ENCODE results near the gene S100A9. TPM values are rescaled to one million over a fixed set of nuclear protein-coding genes. Genes with fewer than 3 reads are reported as not detected.

Gene S100A9
- total RNA-seq, 6 experiments from 2014 or later, result not detected

- no peak overlapping the region for H3K27ac Mint-ChIP-seq
- TF ChIP-seq, protein P1, sequence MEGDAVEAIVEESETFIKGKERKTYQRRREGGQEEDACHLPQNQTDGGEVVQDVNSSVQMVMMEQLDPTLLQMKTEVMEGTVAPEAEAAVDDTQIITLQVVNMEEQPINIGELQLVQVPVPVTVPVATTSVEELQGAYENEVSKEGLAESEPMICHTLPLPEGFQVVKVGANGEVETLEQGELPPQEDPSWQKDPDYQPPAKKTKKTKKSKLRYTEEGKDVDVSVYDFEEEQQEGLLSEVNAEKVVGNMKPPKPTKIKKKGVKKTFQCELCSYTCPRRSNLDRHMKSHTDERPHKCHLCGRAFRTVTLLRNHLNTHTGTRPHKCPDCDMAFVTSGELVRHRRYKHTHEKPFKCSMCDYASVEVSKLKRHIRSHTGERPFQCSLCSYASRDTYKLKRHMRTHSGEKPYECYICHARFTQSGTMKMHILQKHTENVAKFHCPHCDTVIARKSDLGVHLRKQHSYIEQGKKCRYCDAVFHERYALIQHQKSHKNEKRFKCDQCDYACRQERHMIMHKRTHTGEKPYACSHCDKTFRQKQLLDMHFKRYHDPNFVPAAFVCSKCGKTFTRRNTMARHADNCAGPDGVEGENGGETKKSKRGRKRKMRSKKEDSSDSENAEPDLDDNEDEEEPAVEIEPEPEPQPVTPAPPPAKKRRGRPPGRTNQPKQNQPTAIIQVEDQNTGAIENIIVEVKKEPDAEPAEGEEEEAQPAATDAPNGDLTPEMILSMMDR (IDR thresholded peaks at IDR 0.05), result no peak
- DNase-seq, result no peak
- no peaks in the 10 kb centered on the region for H3K9me3 Mint-ChIP-seq
- H3K4me3 Mint-ChIP-seq, result no peak overlapping the region
- H3K36me3 Mint-ChIP-seq (ENCODE audit: low read depth), result no peaks in the 10 kb centered on the region
- H3K27me3 Mint-ChIP-seq (ENCODE audit: insufficient read depth), result peaks cover 37% of the 10 kb centered on the region
- H3K4me1 Mint-ChIP-seq (ENCODE audit: low read depth), result no peaks in the 10 kb centered on the region
These were observed 36.3 kb downstream of the S100A9 start for GRCh38 chr1:153393926-153394325.

- TF ChIP-seq, protein P1 (IDR thresholded peaks at IDR 0.05), result no peak
- Mint-ChIP-seq H3K27ac (no peak overlapping the region), H3K4me1 (ENCODE audit: low read depth) (no peaks in the 10 kb centered on the region), H3K4me3 (no peak overlapping the region), H3K36me3 (ENCODE audit: low read depth) (no peaks in the 10 kb centered on the region), H3K9me3 (no peaks in the 10 kb centered on the region), H3K27me3 (ENCODE audit: insufficient read depth) (peaks cover 39% of the 10 kb centered on the region)
- DNase-seq, result no peak
These were observed 36.7 kb downstream of the S100A9 start for GRCh38 chr1:153394391-153394790.

- Mint-ChIP-seq H3K27me3 (ENCODE audit: insufficient read depth) (peaks cover 37% of the 10 kb centered on the region), H3K27ac (no peak overlapping the region), H3K4me3 (no peak overlapping the region), H3K9me3 (no peaks in the 10 kb centered on the region), H3K4me1 (ENCODE audit: low read depth) (no peaks in the 10 kb centered on the region), H3K36me3 (ENCODE audit: low read depth) (no peaks in the 10 kb centered on the region)
- peak; percentile 3 for DNase-seq
- TF ChIP-seq, protein P1 (IDR thresholded peaks at IDR 0.05), result no peak
These were observed 37.6 kb downstream of the S100A9 start for GRCh38 chr1:153395136-153395685.

- no peak overlapping the region for H3K27ac Mint-ChIP-seq
- H3K36me3 Mint-ChIP-seq (ENCODE audit: low read depth), result no peaks in the 10 kb centered on the region
- no peaks in the 10 kb centered on the region for H3K4me1 Mint-ChIP-seq (ENCODE audit: low read depth)
- no peak overlapping the region for H3K4me3 Mint-ChIP-seq
- no peaks in the 10 kb centered on the region for H3K9me3 Mint-ChIP-seq
- peaks cover 42% of the 10 kb centered on the region for H3K27me3 Mint-ChIP-seq (ENCODE audit: insufficient read depth)
- DNase-seq, result no peak
- TF ChIP-seq, protein P1 (IDR thresholded peaks at IDR 0.05), result no peak
These were observed 38.1 kb downstream of the S100A9 start for GRCh38 chr1:153395776-153396175.

- Mint-ChIP-seq H3K4me3 (no peak overlapping the region), H3K4me1 (ENCODE audit: low read depth) (no peaks in the 10 kb centered on the region), H3K27ac (no peak overlapping the region), H3K36me3 (ENCODE audit: low read depth) (no peaks in the 10 kb centered on the region), H3K27me3 (ENCODE audit: insufficient read depth) (peaks cover 45% of the 10 kb centered on the region), H3K9me3 (no peaks in the 10 kb centered on the region)
- DNase-seq, result no peak
- TF ChIP-seq, protein P1 (IDR thresholded peaks at IDR 0.05), result no peak
These were observed 38.8 kb downstream of the S100A9 start for GRCh38 chr1:153396461-153396860.

Data from HFFc6 (cell line).